Neural progenitor cell (in vitro differentiated cells): Measurements from ENCODE around the gene GSG1L. TPM values are rescaled to one million over a fixed set of nuclear protein-coding genes. Genes with fewer than 3 reads are reported as not detected.

Source experiments
- DNase-seq: peaks from one replicate; pipeline ENCODE4 v3.0.0-alpha.2; 2016; ENCODE audit warnings: low spot score
- H2AFZ ChIP-seq: fragments of 200-600 bp; sonication (generic); replicated peaks from 2 replicates; pipeline ENCODE4 v1.6.1; 2016; ENCODE audit warnings: antibody characterized with exemption
- H3F3A ChIP-seq: fragments of 200-600 bp; sonication (generic); 2 replicates; pipeline ENCODE4 v1.6.1; 2016; ENCODE audit warnings: antibody characterized with exemption, low read depth
- H3K27ac ChIP-seq: fragments of 200-600 bp; sonication (generic); 2 replicates; pipeline ENCODE4 v1.5.1; 2016; ENCODE audit warnings: mild to moderate bottlenecking
- H3K27me3 ChIP-seq: fragments of 200-600 bp; sonication (generic); 2 replicates; pipeline ENCODE4 v1.6.1; 2016; ENCODE audit warnings: mild to moderate bottlenecking, moderate library complexity
- H3K36me3 ChIP-seq: fragments of 200-600 bp; sonication (generic); 2 replicates; pipeline ENCODE4 v1.5.1; 2016
- H3K4me1 ChIP-seq: fragments of 200-600 bp; sonication (generic); 2 replicates; pipeline ENCODE4 v1.6.1; 2016; ENCODE audit warnings: mixed run types
- H3K4me2 ChIP-seq: fragments of 200-600 bp; sonication (generic); 2 replicates; pipeline ENCODE4 v1.6.1; 2016
- H3K4me3 ChIP-seq: fragments of 200-600 bp; sonication (generic); 2 replicates; pipeline ENCODE4 v1.5.1; 2016
- H3K79me2 ChIP-seq: fragments of 200-600 bp; sonication (generic); 2 replicates; pipeline ENCODE4 v1.6.1; 2016; ENCODE audit warnings: low read depth
- H3K9ac ChIP-seq: fragments of 200-600 bp; sonication (generic); 2 replicates; pipeline ENCODE4 v1.6.1; 2016
- H3K9me3 ChIP-seq: fragments of 200-600 bp; sonication (generic); 2 replicates; pipeline ENCODE4 v1.5.1; 2016; ENCODE audit warnings: low read depth
- H4K20me1 ChIP-seq: fragments of 200-600 bp; sonication (generic); 2 replicates; pipeline ENCODE4 v1.6.1; 2016; ENCODE audit warnings: low read depth
- H3K27ac Mint-ChIP-seq: 3 replicates; pipeline ENCODE4 v1.8.0; 2021; ENCODE audit warnings: mixed read lengths
- H3K27me3 Mint-ChIP-seq: 2 replicates; pipeline ENCODE4 v1.8.0; 2022; ENCODE audit warnings: low read depth, mild to moderate bottlenecking, inconsistent platforms, moderate library complexity, mixed read lengths; ENCODE audit not compliant: insufficient read depth
- H3K36me3 Mint-ChIP-seq: 3 replicates; pipeline ENCODE4 v1.8.0; 2021; ENCODE audit warnings: mixed read lengths
- H3K4me1 Mint-ChIP-seq: 3 replicates; pipeline ENCODE4 v1.8.0; 2021; ENCODE audit warnings: mixed read lengths
- H3K4me3 Mint-ChIP-seq: 3 replicates; pipeline ENCODE4 v1.8.0; 2021; ENCODE audit warnings: mild to moderate bottlenecking, moderate library complexity, mixed read lengths
- H3K9me3 Mint-ChIP-seq: 3 replicates; pipeline ENCODE4 v1.8.0; 2020; ENCODE audit warnings: mixed read lengths
- EZH2 ChIP-seq: fragments of 200-600 bp; sonication (generic); IDR thresholded peaks from 2 replicates; pipeline ENCODE4 v1.6.1; 2017; ENCODE audit warnings: antibody characterized with exemption, mild to moderate bottlenecking, moderate library complexity
- EZH2phosphoT487 ChIP-seq: fragments of 200-600 bp; sonication (generic); IDR thresholded peaks from 2 replicates; pipeline ENCODE4 v1.6.1; 2017; ENCODE audit warnings: antibody characterized with exemption
- total RNA-seq: library from RNA; depleted of rRNA; stranded (reverse); fragments of >200 nt; gene quantifications from 2 replicates; pipeline ENCODE4 v1.2.3, GENCODE V29; 2015; ENCODE audit warnings: low replicate concordance
- TF ChIP-seq, protein P1 (sequence below): fragments of 200-600 bp; sonication (generic); IDR thresholded peaks from 2 replicates; pipeline ENCODE4 v1.5.1; 2017; ENCODE audit warnings: antibody characterized with exemption, mild to moderate bottlenecking

Gene GSG1L
- total RNA-seq, 1 donor from 2014 or later: not detected

DNA sequence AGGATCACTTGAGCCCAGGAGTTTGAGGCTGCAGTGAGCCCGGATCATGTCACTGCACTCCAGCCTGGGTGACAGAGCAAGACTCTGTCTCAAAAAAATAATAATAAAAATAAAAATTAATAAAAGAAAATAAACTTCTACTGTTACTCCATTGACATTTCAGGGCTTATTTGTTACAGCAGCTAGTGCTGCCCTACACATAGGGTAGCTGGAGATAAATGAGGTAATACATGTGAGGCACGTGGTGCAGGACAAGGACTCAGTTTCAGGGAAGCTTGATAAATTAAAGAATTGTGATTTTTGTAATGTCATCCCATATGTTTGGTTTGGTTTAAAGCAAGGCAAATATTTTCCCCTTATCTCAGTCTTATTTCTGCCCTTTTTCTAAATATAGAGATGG lies 80.3 kb downstream of the GSG1L start:
- no peak overlapping the region for H2AFZ ChIP-seq
- H3K36me3 ChIP-seq: no peaks in the 10 kb centered on the region
- no peaks in the 10 kb centered on the region for H3K9me3 Mint-ChIP-seq
- no peaks in the 10 kb centered on the region for H3F3A ChIP-seq
- H3K9ac ChIP-seq: no peak overlapping the region
- no peak for TF ChIP-seq EZH2
- no peak for TF ChIP-seq EZH2phosphoT487
- TF ChIP-seq, protein P1, sequence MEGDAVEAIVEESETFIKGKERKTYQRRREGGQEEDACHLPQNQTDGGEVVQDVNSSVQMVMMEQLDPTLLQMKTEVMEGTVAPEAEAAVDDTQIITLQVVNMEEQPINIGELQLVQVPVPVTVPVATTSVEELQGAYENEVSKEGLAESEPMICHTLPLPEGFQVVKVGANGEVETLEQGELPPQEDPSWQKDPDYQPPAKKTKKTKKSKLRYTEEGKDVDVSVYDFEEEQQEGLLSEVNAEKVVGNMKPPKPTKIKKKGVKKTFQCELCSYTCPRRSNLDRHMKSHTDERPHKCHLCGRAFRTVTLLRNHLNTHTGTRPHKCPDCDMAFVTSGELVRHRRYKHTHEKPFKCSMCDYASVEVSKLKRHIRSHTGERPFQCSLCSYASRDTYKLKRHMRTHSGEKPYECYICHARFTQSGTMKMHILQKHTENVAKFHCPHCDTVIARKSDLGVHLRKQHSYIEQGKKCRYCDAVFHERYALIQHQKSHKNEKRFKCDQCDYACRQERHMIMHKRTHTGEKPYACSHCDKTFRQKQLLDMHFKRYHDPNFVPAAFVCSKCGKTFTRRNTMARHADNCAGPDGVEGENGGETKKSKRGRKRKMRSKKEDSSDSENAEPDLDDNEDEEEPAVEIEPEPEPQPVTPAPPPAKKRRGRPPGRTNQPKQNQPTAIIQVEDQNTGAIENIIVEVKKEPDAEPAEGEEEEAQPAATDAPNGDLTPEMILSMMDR: no peak
- H3K79me2 ChIP-seq: no peaks in the 10 kb centered on the region
- peaks cover 3% of the 10 kb centered on the region for H3K27me3 ChIP-seq
- H3K4me1 ChIP-seq: no peaks in the 10 kb centered on the region
- DNase-seq: no peak
- H3K4me3 Mint-ChIP-seq: no peak overlapping the region
- no peak overlapping the region for H3K27ac Mint-ChIP-seq
- no peak overlapping the region for H3K4me2 ChIP-seq
- H3K4me1 Mint-ChIP-seq: no peaks in the 10 kb centered on the region
- no peak overlapping the region for H3K27ac ChIP-seq
- H4K20me1 ChIP-seq: no peaks in the 10 kb centered on the region
- peaks cover 4% of the 10 kb centered on the region for H3K27me3 Mint-ChIP-seq
- no peaks in the 10 kb centered on the region for H3K9me3 ChIP-seq
- H3K4me3 ChIP-seq: no peak overlapping the region
- H3K36me3 Mint-ChIP-seq: no peaks in the 10 kb centered on the region

DNA sequence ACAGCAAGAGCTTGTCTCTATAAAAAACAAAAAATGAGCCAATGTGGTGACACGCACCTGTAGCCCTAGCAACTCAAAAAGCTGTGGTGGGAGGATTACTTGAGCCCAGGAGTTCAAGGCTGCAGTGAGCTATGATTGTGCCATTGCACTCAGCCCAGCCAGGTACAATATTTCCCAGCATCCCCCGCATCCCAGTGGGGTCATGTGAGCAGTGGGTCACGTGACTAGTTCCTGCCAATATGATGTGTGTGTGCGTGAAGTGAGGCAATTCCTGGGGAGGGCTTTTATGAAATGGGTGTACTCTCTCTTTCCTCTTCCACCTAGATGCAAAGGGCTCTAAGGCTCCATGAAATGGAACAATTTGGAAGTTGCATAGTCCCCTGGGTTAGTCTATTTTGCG lies 81.3 kb downstream of the GSG1L start:
- Mint-ChIP-seq H3K4me3 (no peak overlapping the region), H3K4me1 (no peaks in the 10 kb centered on the region), H3K27me3 (peaks cover 4% of the 10 kb centered on the region), H3K36me3 (no peaks in the 10 kb centered on the region), H3K27ac (no peak overlapping the region), H3K9me3 (no peaks in the 10 kb centered on the region)
- no peak overlapping the region for H3K4me2 ChIP-seq
- no peak overlapping the region for H3K27ac ChIP-seq
- no peak for DNase-seq
- H4K20me1 ChIP-seq: no peaks in the 10 kb centered on the region
- H3K4me1 ChIP-seq: no peaks in the 10 kb centered on the region
- no peaks in the 10 kb centered on the region for H3F3A ChIP-seq
- no peaks in the 10 kb centered on the region for H3K9me3 ChIP-seq
- H3K79me2 ChIP-seq: no peaks in the 10 kb centered on the region
- H2AFZ ChIP-seq: no peak overlapping the region
- peaks cover 3% of the 10 kb centered on the region for H3K27me3 ChIP-seq
- TF ChIP-seq, protein P1: no peak
- TF ChIP-seq EZH2phosphoT487 (no peak), EZH2 (no peak)
- H3K36me3 ChIP-seq: no peaks in the 10 kb centered on the region
- H3K4me3 ChIP-seq: no peak overlapping the region
- no peak overlapping the region for H3K9ac ChIP-seq

DNA sequence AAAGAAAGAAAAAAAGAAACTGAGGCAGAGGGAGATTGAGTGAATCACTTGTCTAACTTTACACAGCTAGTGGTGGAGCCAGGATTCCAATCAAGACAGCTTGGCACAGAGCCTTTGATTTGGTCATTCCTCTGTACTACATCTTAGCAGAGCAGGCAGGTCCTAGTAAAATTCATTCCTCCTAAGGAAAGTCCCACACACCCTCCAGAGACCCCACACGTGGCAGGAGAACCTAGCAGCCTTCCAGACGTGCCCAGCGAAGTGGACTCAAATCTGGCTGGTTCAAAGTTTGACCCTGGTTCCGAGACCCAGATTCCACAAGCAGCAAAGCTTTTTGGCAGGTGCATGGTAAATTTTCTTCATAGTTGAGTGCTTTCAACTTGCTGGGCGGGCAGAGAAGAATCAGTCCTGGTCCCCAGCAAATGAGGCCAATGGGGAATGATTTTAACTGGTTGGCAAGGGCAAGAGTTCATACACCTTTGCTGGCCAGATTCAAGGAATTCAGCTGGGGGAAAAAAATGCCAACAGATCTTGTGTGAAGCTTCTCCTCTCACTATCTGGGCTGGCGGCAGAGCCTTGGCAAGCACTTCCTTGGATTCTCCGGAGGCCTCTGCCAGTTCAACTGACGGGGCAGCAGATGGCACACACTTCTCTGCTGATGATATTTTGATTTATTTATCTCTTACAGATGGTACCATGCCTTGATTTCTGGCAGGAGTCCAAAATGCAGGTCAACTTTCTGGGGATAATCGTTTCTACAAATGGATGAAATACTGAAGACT lies 82.4 kb downstream of the GSG1L start:
- Histone ChIP-seq H3K4me1 (no peaks in the 10 kb centered on the region), H2AFZ (no peak overlapping the region), H3K27ac (no peak overlapping the region), H3K36me3 (no peaks in the 10 kb centered on the region), H3K9me3 (no peaks in the 10 kb centered on the region), H3F3A (no peaks in the 10 kb centered on the region), H3K4me3 (no peak overlapping the region), H3K79me2 (no peaks in the 10 kb centered on the region), H3K9ac (no peak overlapping the region), H3K4me2 (no peak overlapping the region), H3K27me3 (peaks cover 3% of the 10 kb centered on the region), H4K20me1 (no peaks in the 10 kb centered on the region)
- H3K27ac Mint-ChIP-seq: no peak overlapping the region
- H3K9me3 Mint-ChIP-seq: no peaks in the 10 kb centered on the region
- H3K36me3 Mint-ChIP-seq: no peaks in the 10 kb centered on the region
- H3K27me3 Mint-ChIP-seq: peaks cover 4% of the 10 kb centered on the region
- H3K4me1 Mint-ChIP-seq: no peaks in the 10 kb centered on the region
- no peak for DNase-seq
- no peak overlapping the region for H3K4me3 Mint-ChIP-seq
- TF ChIP-seq, protein P1: no peak
- no peak for TF ChIP-seq EZH2phosphoT487
